ENCODE data around the gene STAU1. TPM values are rescaled to one million over a fixed set of nuclear protein-coding genes. Genes with fewer than 3 reads are reported as not detected.

STAU1 gene
- total RNA-seq, 4 donors from 2014 or later, result 64.2 to 79.8 (median 70.9) TPM

DNA sequence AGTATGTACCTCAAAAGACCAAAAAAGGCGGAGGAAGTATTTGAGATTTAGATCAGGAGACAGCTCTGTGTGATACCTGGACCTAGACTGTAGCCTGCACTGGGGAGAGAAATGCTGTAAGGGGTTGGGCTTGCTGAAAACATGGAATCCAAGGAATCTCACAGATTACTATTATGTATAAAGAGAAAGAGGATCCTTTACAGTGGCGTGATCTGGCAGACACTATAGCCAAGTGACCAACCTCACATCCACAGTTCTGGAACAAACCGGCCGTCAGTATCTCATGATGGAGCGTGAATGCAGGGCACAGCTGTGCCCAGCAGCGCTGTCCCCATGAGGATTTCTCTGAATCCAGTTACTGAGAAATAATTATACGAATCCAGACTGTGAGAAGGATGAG lies 43.3 kb upstream of the STAU1 start:
- TF ChIP-seq POLR2A (IDR thresholded peaks at IDR 0.05), result no peak
- TF ChIP-seq, protein P1, sequence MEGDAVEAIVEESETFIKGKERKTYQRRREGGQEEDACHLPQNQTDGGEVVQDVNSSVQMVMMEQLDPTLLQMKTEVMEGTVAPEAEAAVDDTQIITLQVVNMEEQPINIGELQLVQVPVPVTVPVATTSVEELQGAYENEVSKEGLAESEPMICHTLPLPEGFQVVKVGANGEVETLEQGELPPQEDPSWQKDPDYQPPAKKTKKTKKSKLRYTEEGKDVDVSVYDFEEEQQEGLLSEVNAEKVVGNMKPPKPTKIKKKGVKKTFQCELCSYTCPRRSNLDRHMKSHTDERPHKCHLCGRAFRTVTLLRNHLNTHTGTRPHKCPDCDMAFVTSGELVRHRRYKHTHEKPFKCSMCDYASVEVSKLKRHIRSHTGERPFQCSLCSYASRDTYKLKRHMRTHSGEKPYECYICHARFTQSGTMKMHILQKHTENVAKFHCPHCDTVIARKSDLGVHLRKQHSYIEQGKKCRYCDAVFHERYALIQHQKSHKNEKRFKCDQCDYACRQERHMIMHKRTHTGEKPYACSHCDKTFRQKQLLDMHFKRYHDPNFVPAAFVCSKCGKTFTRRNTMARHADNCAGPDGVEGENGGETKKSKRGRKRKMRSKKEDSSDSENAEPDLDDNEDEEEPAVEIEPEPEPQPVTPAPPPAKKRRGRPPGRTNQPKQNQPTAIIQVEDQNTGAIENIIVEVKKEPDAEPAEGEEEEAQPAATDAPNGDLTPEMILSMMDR (IDR thresholded peaks at IDR 0.05), result no peak
- no peak for TF ChIP-seq EP300 (IDR thresholded peaks at IDR 0.05)
- Histone ChIP-seq H3K36me3 (peaks cover 9 to 95% (median 31%) of the 10 kb centered on the region in 3 donors), H3K9me3 (no peaks in the 10 kb centered on the region), H3K4me1 (no peaks in the 10 kb centered on the region), H3K4me3 (no peak overlapping the region), H3K27me3 (no peaks in the 10 kb centered on the region), H3K27ac (no peak overlapping the region)
- 66 to 69% methylated on average over 7 of the region's 7 CpGs for WGBS, 2 donors
- no peak for DNase-seq (ENCODE audit: low spot score in 2 of 2)

DNA sequence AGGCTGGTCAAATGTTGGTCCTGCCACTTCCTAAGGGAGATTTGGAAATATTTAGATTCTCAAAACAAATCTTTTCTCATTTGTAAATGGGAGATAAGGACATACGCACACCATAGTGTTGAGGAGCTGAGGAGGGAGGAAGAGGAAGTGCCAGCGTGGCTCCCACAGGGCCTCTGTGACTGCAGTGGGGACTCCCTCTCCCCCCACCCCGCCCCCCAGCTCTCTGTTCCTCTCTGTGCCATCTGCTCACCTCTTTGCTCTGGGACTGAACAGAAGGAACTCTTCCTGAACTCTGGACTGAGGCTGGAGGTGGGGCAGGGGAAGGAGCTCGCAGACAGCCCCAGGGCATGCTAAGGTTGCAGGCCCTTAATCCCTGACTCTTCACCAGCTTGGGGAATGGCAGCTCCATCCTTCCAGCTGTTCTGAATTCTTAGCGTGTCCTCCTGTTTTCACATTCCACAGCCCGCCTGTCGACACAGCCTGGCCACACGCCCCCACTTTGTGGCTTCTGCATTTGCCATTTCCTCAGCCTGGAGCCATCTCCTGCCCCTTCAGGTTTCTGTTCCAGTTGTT lies 42.5 kb upstream of the STAU1 start:
- Histone ChIP-seq H3K27me3 (no peaks in the 10 kb centered on the region), H3K36me3 (peaks cover 5 to 95% (median 27%) of the 10 kb centered on the region in 3 donors), H3K9me3 (no peaks in the 10 kb centered on the region), H3K4me1 (no peaks in the 10 kb centered on the region), H3K27ac (peak overlapping the region in 2 of 4 donors; percentile 7 to 35), H3K4me3 (no peak overlapping the region)
- WGBS, 2 donors, result 79 to 80% methylated on average over 8 of the region's 8 CpGs
- no peak for TF ChIP-seq EP300 (IDR thresholded peaks at IDR 0.05)
- no peak for TF ChIP-seq POLR2A (IDR thresholded peaks at IDR 0.05)
- DNase-seq (ENCODE audit: low spot score in 2 of 2), result no peak

DNA sequence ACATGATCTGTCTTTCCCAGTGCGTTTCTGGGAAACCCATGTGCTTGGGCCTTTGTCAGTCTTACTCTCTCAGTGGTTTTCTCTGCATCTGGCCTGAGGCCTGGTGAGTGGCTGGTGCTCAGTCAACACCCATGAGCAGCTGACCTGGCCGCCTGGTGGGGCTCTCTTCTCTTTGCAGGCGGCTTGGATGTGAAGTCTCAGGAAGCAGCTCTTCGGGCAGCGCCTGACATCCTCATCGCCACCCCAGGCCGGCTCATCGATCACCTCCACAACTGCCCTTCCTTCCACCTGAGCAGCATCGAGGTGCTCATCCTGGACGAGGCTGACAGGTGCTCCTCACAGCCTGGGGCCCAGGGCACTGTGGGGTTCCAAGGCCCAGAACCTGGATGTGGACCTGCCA lies 41.9 kb upstream of the STAU1 start:
- Histone ChIP-seq H3K4me3 (no peak overlapping the region), H3K9me3 (no peaks in the 10 kb centered on the region), H3K4me1 (no peaks in the 10 kb centered on the region), H3K27ac (peak overlapping the region in 2 of 4 donors; percentile 7 to 35), H3K36me3 (peaks cover 5 to 95% (median 27%) of the 10 kb centered on the region in 3 donors), H3K27me3 (no peaks in the 10 kb centered on the region)
- DNase-seq (ENCODE audit: low spot score in 2 of 2), result no peak
- 92 to 94% methylated on average over 10 of the region's 10 CpGs for WGBS, 2 donors
- TF ChIP-seq, protein P1 (IDR thresholded peaks at IDR 0.05), result no peak
- TF ChIP-seq EP300 (IDR thresholded peaks at IDR 0.05) (no peak), POLR2A (IDR thresholded peaks at IDR 0.05) (no peak)

DNA sequence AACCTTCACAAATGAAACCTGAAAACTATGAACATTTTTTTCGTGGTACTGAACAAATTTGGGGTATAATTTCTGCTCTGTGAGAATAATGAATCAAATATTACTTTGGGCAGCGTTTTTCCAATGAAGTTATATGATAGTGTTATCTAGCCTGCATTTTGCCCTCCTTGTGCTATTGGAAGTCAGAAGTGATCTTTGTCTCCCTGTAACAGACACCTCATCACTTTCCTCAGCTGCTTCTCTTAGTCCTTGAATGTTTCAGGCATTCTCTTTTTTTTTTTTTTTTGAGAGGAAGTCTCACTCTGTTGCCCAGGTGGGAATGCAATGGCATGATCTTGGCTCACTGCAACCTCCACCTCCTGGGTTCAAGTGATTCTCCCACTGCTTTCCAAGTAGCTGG lies 41.2 kb upstream of the STAU1 start:
- H3K4me1 ChIP-seq, result no peaks in the 10 kb centered on the region
- no peak overlapping the region for H3K27ac ChIP-seq
- no peak overlapping the region for H3K4me3 ChIP-seq
- WGBS, 2 donors, result 92 to 93% methylated on average over 2 of the region's 2 CpGs
- DNase-seq (ENCODE audit: low spot score in 2 of 2), result no peak
- H3K36me3 ChIP-seq, result peaks cover 5 to 95% (median 27%) of the 10 kb centered on the region in 3 donors
- H3K9me3 ChIP-seq, result no peaks in the 10 kb centered on the region
- TF ChIP-seq EP300 (IDR thresholded peaks at IDR 0.05), result no peak
- TF ChIP-seq POLR2A (IDR thresholded peaks at IDR 0.05), result no peak
- H3K27me3 ChIP-seq, result no peaks in the 10 kb centered on the region

DNA sequence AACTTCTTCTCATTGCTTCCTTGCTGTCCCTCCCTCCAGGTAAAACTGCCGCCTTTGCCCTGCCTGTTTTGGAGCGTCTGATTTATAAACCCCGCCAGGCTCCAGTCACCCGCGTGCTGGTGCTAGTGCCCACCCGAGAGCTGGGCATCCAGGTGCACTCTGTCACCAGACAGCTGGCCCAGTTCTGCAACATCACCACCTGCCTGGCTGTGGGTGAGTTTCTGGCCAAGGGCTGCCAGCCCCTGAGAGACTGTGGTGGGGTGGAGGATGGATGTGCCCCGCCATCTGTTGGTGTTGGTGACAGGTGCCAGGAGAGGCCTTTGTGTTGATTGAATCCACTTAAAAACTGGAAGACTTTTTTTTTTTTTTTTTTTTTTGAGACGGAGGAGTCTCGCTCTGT lies 40.5 kb upstream of the STAU1 start:
- DNase-seq (ENCODE audit: low spot score in 2 of 2), result no peak
- Histone ChIP-seq H3K4me1 (no peaks in the 10 kb centered on the region), H3K36me3 (peaks cover 5 to 95% (median 27%) of the 10 kb centered on the region in 3 donors), H3K4me3 (no peak overlapping the region), H3K27me3 (no peaks in the 10 kb centered on the region), H3K9me3 (no peaks in the 10 kb centered on the region), H3K27ac (no peak overlapping the region)
- no peak for TF ChIP-seq EP300 (IDR thresholded peaks at IDR 0.05)
- TF ChIP-seq, protein P1 (IDR thresholded peaks at IDR 0.05), result no peak
- no peak for TF ChIP-seq POLR2A (IDR thresholded peaks at IDR 0.05)
- 92 to 96% methylated on average over 9 of the region's 9 CpGs for WGBS, 2 donors

DNA sequence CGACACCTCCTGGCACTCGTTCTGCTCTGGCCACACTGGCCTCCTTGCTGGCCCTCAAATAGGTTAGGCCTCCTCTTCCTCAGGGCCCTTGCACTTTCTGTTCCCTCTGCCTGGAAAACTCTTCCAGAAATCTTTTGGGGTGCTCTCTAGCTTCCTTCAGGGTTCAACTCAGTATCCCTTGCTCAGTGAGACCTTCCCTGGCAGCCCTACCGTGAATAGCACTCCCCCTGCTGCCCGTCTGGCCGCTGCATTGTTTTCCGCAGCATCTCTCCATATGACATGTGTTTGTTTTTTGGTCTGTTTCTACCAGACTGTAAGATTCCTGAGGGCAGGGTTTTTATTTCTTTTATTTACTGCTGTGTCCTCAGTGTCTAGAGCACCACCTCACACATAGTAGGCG lies 37.8 kb upstream of the STAU1 start:
- 91 to 94% methylated on average over 7 of the region's 7 CpGs for WGBS, 2 donors
- Histone ChIP-seq H3K4me3 (no peak overlapping the region), H3K27ac (no peak overlapping the region), H3K27me3 (no peaks in the 10 kb centered on the region), H3K4me1 (peaks cover 0 to under 1% (median 0%) of the 10 kb centered on the region in 4 donors), H3K36me3 (peaks cover 0 to 97% (median 47%) of the 10 kb centered on the region in 3 donors), H3K9me3 (no peaks in the 10 kb centered on the region)
- TF ChIP-seq EP300 (IDR thresholded peaks at IDR 0.05), result no peak
- TF ChIP-seq, protein P1 (IDR thresholded peaks at IDR 0.05), result no peak
- no peak for TF ChIP-seq POLR2A (IDR thresholded peaks at IDR 0.05)
- DNase-seq (ENCODE audit: low spot score in 2 of 2), result no peak
